T-helper 17 cell (primary cell): ENCODE measurements around the gene OLFM2. TPM values are rescaled to one million over a fixed set of nuclear protein-coding genes. Genes with fewer than 3 reads are reported as not detected.
A peak's percentile ranks its signal among the peaks of the same experiment; 100 is the strongest.
"Not testable (repeated sequence)": the region's sequence is repeated elsewhere in the genome, so short reads cannot be mapped to it uniquely, and the experiment has no call there.

Experiments
- ATAC-seq: fragments of 150-1000 bp; cut with Tn5 transposase; 2 replicates; pipeline ENCODE4 v1.10.0; 2021; ENCODE audit warnings: mild to moderate bottlenecking, moderate library complexity
- DNase-seq, 3 donors: peaks; one replicate each; pipeline versions ENCODE4 v3.0.0 to v3.0.0-alpha.2; 2020 to 2021
- H3K9me3 ChIP-seq: one replicate; pipeline ENCODE4 v1.7.0; 2013; ENCODE audit warnings: low read length, mild to moderate bottlenecking; ENCODE audit not compliant: control insufficient read depth, poor library complexity, severe bottlenecking
- H3K27ac Mint-ChIP-seq: one replicate; pipeline ENCODE4 v1.8.0; 2022; ENCODE audit warnings: mild to moderate bottlenecking, moderate library complexity, mixed read lengths
- H3K27me3 Mint-ChIP-seq: one replicate; pipeline ENCODE4 v1.8.0; 2022; ENCODE audit warnings: mixed read lengths
- H3K36me3 Mint-ChIP-seq: one replicate; pipeline ENCODE4 v1.8.0; 2022; ENCODE audit warnings: low read depth, mixed read lengths
- H3K4me1 Mint-ChIP-seq: one replicate; pipeline ENCODE4 v1.8.0; 2022; ENCODE audit warnings: mild to moderate bottlenecking, mixed read lengths
- H3K4me3 Mint-ChIP-seq: one replicate; pipeline ENCODE4 v1.8.0; 2022; ENCODE audit warnings: mild to moderate bottlenecking, moderate library complexity, mixed read lengths
- total RNA-seq, 4 donors: library from RNA in 2 of 4; stranded (reverse) in 2 of 4; gene quantifications; one replicate each; pipeline ENCODE4 v1.2.3 and lab custom pipeline; 2022 to 2026

The OLFM2 gene
- total RNA-seq, 2 donors from 2014 or later, result 3.1 to 3.9 TPM

GRCh38 chr19:9958379-9958821 lies 22.1 kb upstream of the OLFM2 start:
- ATAC-seq, result no peak

DNA sequence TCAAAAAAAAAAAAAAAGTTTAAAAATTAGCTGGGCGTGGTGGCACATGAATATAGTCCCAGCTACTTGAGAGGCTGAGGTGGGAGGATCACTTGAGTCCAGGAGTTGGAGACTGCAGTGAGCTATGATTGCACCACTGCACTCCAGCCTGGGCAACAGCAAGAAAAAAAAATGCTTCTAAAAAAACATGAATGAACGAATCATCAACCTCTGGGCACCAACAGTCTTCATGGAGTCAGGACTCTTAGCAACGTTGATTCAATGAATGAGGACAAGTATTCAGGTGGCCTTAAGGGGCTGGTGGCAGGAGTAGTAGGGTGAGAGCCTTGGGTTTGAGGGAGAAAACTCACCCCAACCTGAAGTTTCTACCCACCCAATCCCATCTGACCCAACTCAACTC lies 20.6 kb upstream of the OLFM2 start:
- H3K27me3 Mint-ChIP-seq, result no peaks in the 10 kb centered on the region
- H3K4me1 Mint-ChIP-seq, result no peaks in the 10 kb centered on the region
- no peak overlapping the region for H3K27ac Mint-ChIP-seq
- no peaks in the 10 kb centered on the region for H3K36me3 Mint-ChIP-seq
- no peak for ATAC-seq
- H3K9me3 ChIP-seq, result no peaks in the 10 kb centered on the region
- no peak for DNase-seq
- H3K4me3 Mint-ChIP-seq, result no peak overlapping the region

More at GRCh38 chr19:9958379-9958821, 22.1 kb upstream of the OLFM2 start:
- no peaks in the 10 kb centered on the region for H3K27me3 Mint-ChIP-seq
- no peak for DNase-seq
- H3K4me1 Mint-ChIP-seq, result no peaks in the 10 kb centered on the region
- H3K27ac Mint-ChIP-seq, result no peak overlapping the region
- H3K4me3 Mint-ChIP-seq, result no peak overlapping the region
- H3K36me3 Mint-ChIP-seq, result peaks cover 4% of the 10 kb centered on the region
- H3K9me3 ChIP-seq, result no peaks in the 10 kb centered on the region

DNA sequence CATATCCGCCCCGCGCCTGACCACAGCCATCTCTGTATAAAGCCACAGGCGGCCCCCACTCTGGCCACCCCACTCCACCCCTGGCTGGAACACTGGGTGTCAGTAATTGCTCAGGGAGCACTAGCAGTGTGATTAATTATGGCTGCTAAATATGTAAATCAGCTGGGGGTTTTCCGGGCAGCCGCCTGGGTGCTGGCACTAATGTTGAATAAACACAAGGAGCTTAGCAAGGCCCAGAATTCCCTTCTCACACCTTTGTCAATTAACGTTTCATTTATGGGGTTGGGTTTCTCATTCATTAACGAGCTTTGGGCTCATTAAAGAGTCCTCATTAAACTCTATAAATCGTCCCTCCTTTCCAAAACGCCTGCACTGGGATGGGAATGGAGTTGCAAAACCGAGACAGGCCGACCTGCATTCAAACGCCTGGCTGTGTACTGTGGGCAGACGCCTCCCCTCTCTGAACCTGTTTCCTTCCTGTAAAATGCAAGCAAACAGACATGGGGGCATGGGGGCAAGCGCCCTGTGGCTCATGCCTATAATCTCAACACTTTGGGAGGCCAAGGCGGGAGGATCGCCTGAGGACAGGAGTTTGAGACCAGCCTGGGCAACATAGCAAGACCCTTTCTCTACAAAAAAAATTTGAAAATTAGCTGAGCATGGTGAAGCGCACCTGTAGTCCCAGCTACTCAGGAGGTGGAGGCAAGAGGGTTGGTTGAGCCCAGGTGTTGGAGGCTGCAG lies 17.7 kb upstream of the OLFM2 start:
- H3K4me1 Mint-ChIP-seq, result peaks cover 2% of the 10 kb centered on the region
- ATAC-seq (peak; percentile 54), DNase-seq (no peak)
- H3K36me3 Mint-ChIP-seq, result no peaks in the 10 kb centered on the region
- H3K27me3 Mint-ChIP-seq, result no peaks in the 10 kb centered on the region
- H3K4me3 Mint-ChIP-seq, result no peak overlapping the region
- H3K9me3 ChIP-seq, result no peaks in the 10 kb centered on the region
- peak overlapping the region; percentile 14 for H3K27ac Mint-ChIP-seq

- no peak overlapping the region for H3K27ac Mint-ChIP-seq
- H3K27me3 Mint-ChIP-seq, result no peaks in the 10 kb centered on the region
Observed at GRCh38 chr19:9952276-9952675, 16.0 kb upstream of the OLFM2 start.

GRCh38 chr19:9947441-9947840 lies 11.1 kb upstream of the OLFM2 start:
- DNase-seq (no peak), ATAC-seq (no peak)
- no peaks in the 10 kb centered on the region for H3K36me3 Mint-ChIP-seq
- H3K27me3 Mint-ChIP-seq, result peaks cover 6% of the 10 kb centered on the region
- no peak overlapping the region for H3K4me3 Mint-ChIP-seq
- H3K9me3 ChIP-seq, result no peaks in the 10 kb centered on the region
- H3K27ac Mint-ChIP-seq, result no peak overlapping the region
- H3K4me1 Mint-ChIP-seq, result peaks cover 9% of the 10 kb centered on the region

More at GRCh38 chr19:9952276-9952675, 16.0 kb upstream of the OLFM2 start:
- DNase-seq (no peak), ATAC-seq (no peak)
- Mint-ChIP-seq H3K4me3 (no peak overlapping the region), H3K4me1 (peaks cover 2% of the 10 kb centered on the region), H3K36me3 (no peaks in the 10 kb centered on the region)
- no peaks in the 10 kb centered on the region for H3K9me3 ChIP-seq

GRCh38 chr19:9946528-9947125 lies 10.3 kb upstream of the OLFM2 start:
- H3K27me3 Mint-ChIP-seq, H3K4me3 Mint-ChIP-seq, ATAC-seq, H3K36me3 Mint-ChIP-seq, H3K4me1 Mint-ChIP-seq, H3K27ac Mint-ChIP-seq, DNase-seq, H3K9me3 ChIP-seq: not testable (repeated sequence)

DNA sequence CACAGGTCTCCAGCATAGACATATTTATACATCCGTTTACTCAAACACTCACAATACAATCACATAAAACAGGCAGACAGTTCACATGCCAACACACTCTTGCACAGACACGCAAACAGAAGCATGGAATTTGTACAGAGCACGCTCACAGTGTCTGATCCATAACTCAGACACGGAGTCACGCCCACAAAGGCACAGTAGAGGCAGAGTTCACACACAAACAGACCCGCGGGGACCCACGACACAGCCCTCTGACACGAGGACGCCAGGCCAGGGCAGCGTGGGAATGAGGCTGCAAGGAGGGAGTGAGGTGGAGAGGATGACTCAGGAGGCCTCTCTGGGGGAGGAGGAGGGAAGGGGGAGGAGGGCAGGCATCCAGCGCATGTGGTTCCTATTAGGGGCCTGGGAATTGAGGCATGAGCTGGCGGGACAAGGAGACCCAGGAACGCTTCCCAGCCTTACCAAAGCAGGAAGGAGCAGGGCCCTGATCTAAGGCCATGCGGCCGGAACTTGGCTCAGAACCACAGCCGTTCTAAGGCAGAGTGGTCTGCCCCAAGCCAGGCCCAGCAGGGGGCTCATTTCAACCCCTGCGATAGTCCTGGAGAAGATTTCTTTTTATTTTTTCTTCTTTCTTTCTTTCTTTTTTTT lies 9.1 kb upstream of the OLFM2 start:
- Mint-ChIP-seq H3K36me3 (no peaks in the 10 kb centered on the region), H3K27ac (no peak overlapping the region), H3K4me3 (no peak overlapping the region), H3K4me1 (peaks cover 7% of the 10 kb centered on the region), H3K27me3 (peaks cover 6% of the 10 kb centered on the region)
- ATAC-seq (no peak), DNase-seq (no peak)
- peaks cover 3% of the 10 kb centered on the region for H3K9me3 ChIP-seq

- DNase-seq, result no peak
- peaks cover 6% of the 10 kb centered on the region for H3K27me3 Mint-ChIP-seq
- H3K4me3 Mint-ChIP-seq, result no peak overlapping the region
- no peak overlapping the region for H3K27ac Mint-ChIP-seq
- peaks cover 7% of the 10 kb centered on the region for H3K4me1 Mint-ChIP-seq
- H3K36me3 Mint-ChIP-seq, result no peaks in the 10 kb centered on the region
- ATAC-seq, result no peak
- peaks cover 3% of the 10 kb centered on the region for H3K9me3 ChIP-seq
Observed at GRCh38 chr19:9943744-9944143, 7.4 kb upstream of the OLFM2 start.

GRCh38 chr19:9941671-9942070 lies 5.4 kb upstream of the OLFM2 start:
- peaks cover 3% of the 10 kb centered on the region for H3K9me3 ChIP-seq
- ATAC-seq (no peak), DNase-seq (no peak)
- H3K4me1 Mint-ChIP-seq, result peaks cover 11% of the 10 kb centered on the region
- H3K27ac Mint-ChIP-seq, result no peak overlapping the region
- no peak overlapping the region for H3K4me3 Mint-ChIP-seq
- no peaks in the 10 kb centered on the region for H3K36me3 Mint-ChIP-seq
- peaks cover 13% of the 10 kb centered on the region for H3K27me3 Mint-ChIP-seq

DNA sequence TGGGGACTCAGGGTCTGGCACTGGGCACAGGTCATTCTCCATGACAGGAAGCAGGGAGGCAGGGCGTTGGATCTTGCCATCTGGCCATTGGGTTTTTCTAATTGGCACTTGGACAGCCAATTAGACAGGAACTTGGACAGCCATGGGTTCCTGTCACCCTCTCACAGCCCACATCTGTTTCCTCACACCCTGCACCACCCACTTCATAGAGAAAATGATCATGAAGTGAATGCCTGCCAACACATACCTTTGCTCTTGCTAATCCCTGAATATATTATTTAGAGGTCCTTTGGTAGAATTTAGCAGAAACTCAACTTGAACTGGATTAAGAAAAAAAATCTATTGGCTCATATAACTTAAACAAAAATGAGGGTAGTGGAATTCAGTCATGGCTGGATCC lies 4.9 kb upstream of the OLFM2 start:
- Mint-ChIP-seq H3K36me3 (no peaks in the 10 kb centered on the region), H3K27ac (no peak overlapping the region), H3K27me3 (peaks cover 14% of the 10 kb centered on the region), H3K4me3 (no peak overlapping the region), H3K4me1 (peaks cover 12% of the 10 kb centered on the region)
- no peak for ATAC-seq
- no peak for DNase-seq
- peaks cover 3% of the 10 kb centered on the region for H3K9me3 ChIP-seq

DNA sequence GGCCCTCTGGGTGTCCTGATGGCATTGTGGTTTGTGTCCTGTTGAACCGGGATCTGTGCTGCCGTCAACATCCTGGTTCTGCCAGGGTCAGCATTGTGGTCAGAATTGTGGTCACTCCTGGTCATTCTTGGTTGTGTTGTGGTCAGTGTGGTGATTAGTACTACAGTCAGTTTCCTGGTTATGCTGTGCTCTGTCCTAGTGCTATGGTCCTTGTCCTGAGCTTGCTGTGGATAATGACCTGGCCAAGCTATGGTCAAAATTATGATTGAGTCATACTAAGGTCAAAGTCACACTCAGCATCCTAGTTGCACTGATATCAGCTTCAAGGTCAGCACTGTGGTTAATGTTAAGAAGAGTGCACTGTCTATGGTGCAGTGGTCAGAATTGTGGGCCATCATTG lies 4.5 kb upstream of the OLFM2 start:
- Mint-ChIP-seq H3K27me3 (peaks cover 15% of the 10 kb centered on the region), H3K36me3 (no peaks in the 10 kb centered on the region), H3K4me1 (peaks cover 13% of the 10 kb centered on the region), H3K4me3 (no peak overlapping the region), H3K27ac (no peak overlapping the region)
- ATAC-seq, result no peak
- DNase-seq, result no peak
- H3K9me3 ChIP-seq, result peaks cover 3% of the 10 kb centered on the region

DNA sequence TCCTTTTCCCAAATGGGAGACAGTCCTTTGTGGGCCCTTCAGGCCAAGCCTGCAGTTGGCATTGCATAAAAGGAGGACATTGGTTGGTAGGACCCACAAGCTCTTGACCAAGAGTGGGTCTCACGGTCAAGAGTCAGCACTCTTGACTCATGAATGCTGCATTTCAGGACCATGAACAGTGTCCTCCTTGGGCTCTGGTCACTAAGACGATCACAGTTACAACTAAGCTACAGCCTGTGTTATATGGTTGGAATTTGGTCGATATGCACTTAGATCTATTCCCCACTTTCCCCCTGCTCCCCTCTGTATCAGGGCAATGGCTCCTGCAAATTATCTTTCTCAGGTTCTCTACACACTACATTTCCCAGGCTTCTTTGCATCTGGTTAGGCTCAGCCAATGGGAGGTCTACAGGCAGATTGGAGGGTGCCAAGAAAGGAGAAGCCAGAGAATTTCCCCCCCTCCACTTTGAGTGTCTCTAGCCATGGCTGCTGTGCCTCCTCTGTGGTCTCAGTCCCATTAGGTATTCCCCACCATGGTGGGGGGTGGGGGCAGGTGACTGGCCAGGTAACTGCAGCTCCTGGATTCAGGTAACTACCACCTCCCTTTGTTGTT lies 3.1 kb upstream of the OLFM2 start:
- ATAC-seq (no peak), DNase-seq (no peak)
- Mint-ChIP-seq H3K36me3 (peaks cover 4% of the 10 kb centered on the region), H3K4me3 (no peak overlapping the region), H3K27ac (no peak overlapping the region), H3K4me1 (peaks cover 20% of the 10 kb centered on the region), H3K27me3 (peaks cover 28% of the 10 kb centered on the region)
- H3K9me3 ChIP-seq, result peaks cover 3% of the 10 kb centered on the region

GRCh38 chr19:9937001-9937411 lies 691 bp upstream of the OLFM2 start:
- Mint-ChIP-seq H3K4me1 (peaks cover 20% of the 10 kb centered on the region), H3K4me3 (peak overlapping the region; percentile 88), H3K27ac (no peak overlapping the region), H3K36me3 (peaks cover 4% of the 10 kb centered on the region), H3K27me3 (peaks cover 46% of the 10 kb centered on the region)
- peaks cover 3% of the 10 kb centered on the region for H3K9me3 ChIP-seq
- DNase-seq (no peak), ATAC-seq (no peak)
